HepG2 (cell line): ENCODE data around the gene PCBD2. TPM values are rescaled to one million over a fixed set of nuclear protein-coding genes. Genes with fewer than 3 reads are reported as not detected.

ENCODE experiments used
- CBX1 ChIP-seq: IDR thresholded peaks from one replicate; pipeline ENCODE4 v1.6.1; 2016; ENCODE audit warnings: antibody characterized with exemption, low read depth
- DMTF1 ChIP-seq: sonication (generic); formaldehyde crosslinking; IDR thresholded peaks from 2 replicates; pipeline ENCODE4 v1.4.0; 2020; ENCODE audit warnings: mild to moderate bottlenecking, missing genetic modification reagents
- ETS1 ChIP-seq: sonication (generic); formaldehyde crosslinking; IDR thresholded peaks from 2 replicates; pipeline ENCODE4 v1.4.0; 2020; ENCODE audit warnings: missing genetic modification reagents
- IRF9 ChIP-seq: sonication (generic); formaldehyde crosslinking; IDR thresholded peaks from 2 replicates; pipeline ENCODE4 v1.8.0; 2022; ENCODE audit warnings: missing genetic modification reagents, mild to moderate bottlenecking, borderline replicate concordance
- KAT7 ChIP-seq: IDR thresholded peaks from 2 replicates; pipeline ENCODE4 v1.6.1; 2018; ENCODE audit warnings: borderline replicate concordance, missing compliant biosample characterization
- KDM2A ChIP-seq: sonication (generic); formaldehyde crosslinking; IDR thresholded peaks from 2 replicates; pipeline ENCODE4 v1.4.0; 2020; ENCODE audit warnings: low read depth, missing genetic modification reagents, borderline replicate concordance
- LCORL ChIP-seq, 2 experiments: fragments of 450-650 bp in 1 of 2; sonication (generic) in 1 of 2; formaldehyde crosslinking in 1 of 2; IDR thresholded peaks; 2 replicates each; pipeline versions ENCODE4 v1.5.0 to v1.6.1; 2017 to 2020; ENCODE audit warnings: antibody characterized with exemption in 1 of 2, missing genetic modification reagents in 1 of 2
- NFE2 ChIP-seq: sonication (generic); formaldehyde crosslinking; IDR thresholded peaks from 2 replicates; pipeline ENCODE4 v1.4.0; 2020; ENCODE audit warnings: missing genetic modification reagents
- PAXIP1 ChIP-seq: sonication (generic); formaldehyde crosslinking; conservative IDR thresholded peaks from 2 replicates; pipeline ENCODE4 v1.4.0; 2020; ENCODE audit warnings: mild to moderate bottlenecking, missing genetic modification reagents, moderate library complexity
- REL ChIP-seq: sonication (generic); formaldehyde crosslinking; conservative IDR thresholded peaks from 2 replicates; pipeline ENCODE4 v1.8.0; 2022; ENCODE audit warnings: mild to moderate bottlenecking, missing genetic modification reagents, moderate library complexity
- ZBTB49 ChIP-seq: sonication (generic); formaldehyde crosslinking; IDR thresholded peaks from 2 replicates; pipeline ENCODE4 v1.4.0; 2020; ENCODE audit warnings: missing genetic modification reagents, borderline replicate concordance
- ZNF260 ChIP-seq: sonication (generic); formaldehyde crosslinking; IDR thresholded peaks from 2 replicates; pipeline ENCODE4 v1.4.0; 2020; ENCODE audit warnings: missing genetic modification reagents, low read depth, mild to moderate bottlenecking, borderline replicate concordance
- ZNF264 ChIP-seq: sonication (generic); formaldehyde crosslinking; IDR thresholded peaks from 2 replicates; pipeline ENCODE4 v1.4.0; 2020; ENCODE audit warnings: missing genetic modification reagents
- polyA plus RNA-seq, 8 experiments: library from polyadenylated mRNA; depleted of rRNA in 3 of 8; stranded (reverse) in 7 of 8; unstranded in 1 of 8; fragments of >200 nt; fragmentation: Illumina TruSeq in 4 of 8; extraction: Trizol in 4 of 8; gene quantifications; 2 replicates each; pipeline versions ENCODE4 v1.2.1 to v1.2.3, GENCODE V29; 2011 to 2016; ENCODE audit warnings: low read depth in 4 of 8, missing spikeins in 1 of 8, mixed read lengths in 1 of 8; ENCODE audit not compliant: insufficient read depth in 1 of 8
- total RNA-seq, 5 experiments: library from RNA; depleted of rRNA; stranded (reverse); fragments of >200 nt; fragmentation: Illumina TruSeq; extraction: Trizol; gene quantifications; 2 replicates each; pipeline ENCODE4 v1.2.3, GENCODE V29; 2016; ENCODE audit warnings: low read depth in 1 of 5

Gene PCBD2
- total and polyA plus RNA-seq, 2 of the 13 experiments (the other 11 are each of a cell fraction or from before 2014, with no cell fraction given): 5.5 to 12.0 TPM

GRCh38 chr5:134904610-134905245 is at the start of gene PCBD2 (continued):
- TF ChIP-seq PAXIP1 (CRISPR knock-in tag) (peak; percentile 48; the same call in 1 of the 2 replicates), REL (CRISPR knock-in tag) (no peak; the same call in 1 of the 2 replicates), ZNF264 (CRISPR knock-in tag) (no peak), KAT7 (no peak), NFE2 (CRISPR knock-in tag) (no peak), ZNF260 (CRISPR knock-in tag) (no peak), KDM2A (peak; percentile 99), ZBTB49 (CRISPR knock-in tag) (no peak), DMTF1 (CRISPR knock-in tag) (no peak), ETS1 (CRISPR knock-in tag) (0 out of 2 replicates have a peak, but pooled peaks have one; percentile 13), CBX1 (no peak), IRF9 (CRISPR knock-in tag) (peak; percentile 85), LCORL (IDR thresholded peaks at IDR 0.05) (no peak), LCORL (CRISPR knock-in tag; IDR thresholded peaks at IDR 0.05) (peak; percentile 65)
